Naive thymus-derived CD4-positive, alpha-beta T cell (primary cell): Measurements from ENCODE around the gene PRKN. TPM values are rescaled to one million over a fixed set of nuclear protein-coding genes. Genes with fewer than 3 reads are reported as not detected.

Source experiments
- ATAC-seq: fragments of 150-1000 bp; cut with Tn5 transposase; 2 replicates; pipeline ENCODE4 v1.10.0; 2021; ENCODE audit warnings: mild to moderate bottlenecking, moderate library complexity
- CTCF ChIA-PET: fragments of 350-600 bp; sonication (Branson Sonifier 250); formaldehyde crosslinking; loops from one replicate; lab custom pipeline; 2021; ENCODE audit warnings: antibody characterized with exemption; lab: Charles Lee
- POLR2A ChIA-PET: fragments of 350-600 bp; sonication (Branson Sonifier 250); formaldehyde crosslinking; loops from one replicate; lab custom pipeline; 2021; ENCODE audit warnings: antibody characterized with exemption, inconsistent platforms; lab: Charles Lee
- DNase-seq, 9 donors: peaks; one replicate each; pipeline versions ENCODE4 v3.0.0 to v3.0.0-alpha.2; 2020 to 2022; ENCODE audit warnings: mixed read lengths in 1 of 9
- H3K27ac ChIP-seq: one replicate; pipeline ENCODE4 v1.7.0; 2013; ENCODE audit warnings: mild to moderate bottlenecking, low read depth, low read length, moderate library complexity
- H3K27me3 ChIP-seq, 2 donors: one replicate each; pipeline ENCODE4 v1.7.0; 2013; ENCODE audit warnings: low read length in 2 of 2, mild to moderate bottlenecking in 2 of 2, moderate library complexity in 2 of 2; ENCODE audit not compliant: control insufficient read depth in 2 of 2, insufficient read depth in 2 of 2
- H3K36me3 ChIP-seq, 3 experiments: 1 replicate in 2 of 3; 2 replicates in 1 of 3; pipeline ENCODE4 v1.7.0; 2013; ENCODE audit warnings: low read length in 3 of 3, mild to moderate bottlenecking in 3 of 3, moderate library complexity in 1 of 3; ENCODE audit not compliant: insufficient read depth in 3 of 3, control insufficient read depth in 2 of 3
- H3K4me1 ChIP-seq, 2 donors: one replicate each; pipeline ENCODE4 v1.7.0; 2013; ENCODE audit warnings: low read length in 2 of 2, mild to moderate bottlenecking in 2 of 2, moderate library complexity in 1 of 2; ENCODE audit not compliant: control insufficient read depth in 2 of 2, insufficient read depth in 2 of 2
- H3K4me3 ChIP-seq: 2 replicates; pipeline ENCODE4 v1.7.0; 2013; ENCODE audit warnings: mild to moderate bottlenecking, low read length
- H3K9me3 ChIP-seq, 3 experiments: 1 replicate in 2 of 3; 2 replicates in 1 of 3; pipeline ENCODE4 v1.7.0; 2013; ENCODE audit warnings: low read length in 3 of 3; ENCODE audit not compliant: control insufficient read depth in 2 of 3
- H3K27ac Mint-ChIP-seq, 9 donors: one replicate each; pipeline ENCODE4 v1.8.0; 2020 to 2022; ENCODE audit warnings: mixed read lengths in 9 of 9, mild to moderate bottlenecking in 8 of 9, moderate library complexity in 5 of 9, inconsistent platforms in 2 of 9
- H3K27me3 Mint-ChIP-seq, 5 donors: one replicate each; pipeline ENCODE4 v1.8.0; 2021 to 2022; ENCODE audit warnings: mixed read lengths in 5 of 5, mild to moderate bottlenecking in 1 of 5
- H3K36me3 Mint-ChIP-seq, 5 donors: one replicate each; pipeline ENCODE4 v1.8.0; 2020 to 2022; ENCODE audit warnings: mixed read lengths in 5 of 5, mild to moderate bottlenecking in 3 of 5, inconsistent platforms in 1 of 5
- H3K4me1 Mint-ChIP-seq, 7 donors: one replicate each; pipeline ENCODE4 v1.8.0; 2020 to 2022; ENCODE audit warnings: mixed read lengths in 7 of 7, mild to moderate bottlenecking in 3 of 7, inconsistent platforms in 1 of 7
- H3K4me3 Mint-ChIP-seq, 10 donors: one replicate each; pipeline ENCODE4 v1.8.0; 2020 to 2022; ENCODE audit warnings: mild to moderate bottlenecking in 10 of 10, mixed read lengths in 10 of 10, moderate library complexity in 6 of 10, inconsistent platforms in 2 of 10
- H3K9me3 Mint-ChIP-seq, 11 donors: one replicate each; pipeline ENCODE4 v1.8.0; 2020 to 2022; ENCODE audit warnings: mixed read lengths in 11 of 11, mild to moderate bottlenecking in 4 of 11, inconsistent platforms in 1 of 11, moderate library complexity in 1 of 11
- intact Hi-C, 2 donors: fragments of 100-400 bp; cut with micrococcal nuclease; formaldehyde crosslinking; loops; one replicate each; pipeline ENCODE4 v1.15.1; 2023
- polyA plus RNA-seq, 2 donors: library from polyadenylated mRNA; unstranded; fragments of 300-500 nt; fragmentation: Illumina TruSeq; gene quantifications; one replicate each; pipeline ENCODE4 v1.2.3, GENCODE V29; 2021
- total RNA-seq, 6 experiments: library from RNA in 5 of 6; stranded (reverse) in 5 of 6; gene quantifications; 1 replicate in 5 of 6; 2 replicates in 1 of 6; pipeline ENCODE4 v1.2.3 and lab custom pipeline; 2021 to 2026

Gene PRKN
- total and polyA plus RNA-seq, 7 experiments from 2014 or later, result 0.44 to 10.3 (median 8.1) TPM

DNA sequence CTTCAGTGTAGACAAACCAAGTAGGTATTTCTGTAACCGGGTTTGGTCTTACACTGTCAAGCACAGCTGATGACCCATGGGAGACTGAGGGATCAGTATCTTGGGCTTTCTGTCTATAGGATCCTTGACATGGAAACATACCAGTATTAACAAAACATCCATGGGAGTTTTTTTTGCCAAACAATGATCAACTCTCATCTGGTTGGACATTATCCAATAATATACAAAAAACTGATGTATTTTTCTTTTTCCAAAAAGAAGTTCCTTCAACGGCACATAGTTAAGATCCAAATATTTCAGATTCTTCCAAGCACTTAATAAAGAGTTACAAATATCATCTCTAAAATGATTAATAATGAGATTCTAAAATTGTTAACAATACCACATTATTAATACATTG is 459.9 kb downstream of the PRKN start:
- no peak overlapping the region for H3K4me3 Mint-ChIP-seq
- H3K27ac ChIP-seq, result no peak overlapping the region
- ATAC-seq (no peak), DNase-seq (no peak)
- ChIA-PET POLR2A (no interaction called here), CTCF (no interaction called here)
- H3K36me3 Mint-ChIP-seq, result peaks cover 0 to 21% (median 15%) of the 10 kb centered on the region in 5 donors
- H3K36me3 ChIP-seq, result no peaks in the 10 kb centered on the region
- H3K27ac Mint-ChIP-seq, result no peak overlapping the region
- peaks cover 0 to 11% (median 1%) of the 10 kb centered on the region in 11 donors for H3K9me3 Mint-ChIP-seq
- no peaks in the 10 kb centered on the region for H3K27me3 ChIP-seq
- intact Hi-C loops, result no loop called here
- H3K4me1 ChIP-seq, result no peaks in the 10 kb centered on the region
- no peaks in the 10 kb centered on the region for H3K4me1 Mint-ChIP-seq
- no peaks in the 10 kb centered on the region for H3K27me3 Mint-ChIP-seq
- H3K9me3 ChIP-seq, result no peaks in the 10 kb centered on the region
- no peak overlapping the region for H3K4me3 ChIP-seq

DNA sequence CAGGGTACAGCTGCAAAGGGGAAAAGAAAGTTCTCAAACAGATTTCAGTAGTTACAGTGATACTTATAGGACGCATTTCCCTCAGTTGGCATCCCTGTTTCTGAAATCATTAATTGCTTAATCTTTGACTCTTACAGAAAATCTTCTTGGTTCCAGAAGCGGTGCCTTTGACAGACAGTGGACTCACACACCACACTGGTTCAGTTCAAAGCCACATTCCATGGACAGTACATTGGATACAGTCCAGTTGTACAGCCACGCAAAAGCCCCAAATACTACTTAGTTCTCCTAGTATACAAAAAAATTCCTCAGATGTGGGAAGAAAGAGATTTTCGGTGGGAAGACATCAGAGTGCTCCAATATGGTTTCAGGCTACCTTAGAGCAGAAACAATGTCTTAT is 460.4 kb downstream of the PRKN start:
- H3K9me3 Mint-ChIP-seq, result peaks cover 0 to 11% (median 1%) of the 10 kb centered on the region in 11 donors
- H3K4me3 ChIP-seq, result no peak overlapping the region
- no peak overlapping the region for H3K27ac ChIP-seq
- POLR2A ChIA-PET, result no interaction called here
- intact Hi-C loops, result no loop called here
- no peak overlapping the region for H3K27ac Mint-ChIP-seq
- H3K4me1 Mint-ChIP-seq, result no peaks in the 10 kb centered on the region
- CTCF ChIA-PET, result no interaction called here
- H3K27me3 Mint-ChIP-seq, result no peaks in the 10 kb centered on the region
- no peaks in the 10 kb centered on the region for H3K36me3 ChIP-seq
- peaks cover 0 to 27% (median 20%) of the 10 kb centered on the region in 5 donors for H3K36me3 Mint-ChIP-seq
- H3K4me1 ChIP-seq, result no peaks in the 10 kb centered on the region
- ATAC-seq, result no peak
- H3K9me3 ChIP-seq, result no peaks in the 10 kb centered on the region
- H3K4me3 Mint-ChIP-seq, result no peak overlapping the region
- no peak for DNase-seq
- no peaks in the 10 kb centered on the region for H3K27me3 ChIP-seq

DNA sequence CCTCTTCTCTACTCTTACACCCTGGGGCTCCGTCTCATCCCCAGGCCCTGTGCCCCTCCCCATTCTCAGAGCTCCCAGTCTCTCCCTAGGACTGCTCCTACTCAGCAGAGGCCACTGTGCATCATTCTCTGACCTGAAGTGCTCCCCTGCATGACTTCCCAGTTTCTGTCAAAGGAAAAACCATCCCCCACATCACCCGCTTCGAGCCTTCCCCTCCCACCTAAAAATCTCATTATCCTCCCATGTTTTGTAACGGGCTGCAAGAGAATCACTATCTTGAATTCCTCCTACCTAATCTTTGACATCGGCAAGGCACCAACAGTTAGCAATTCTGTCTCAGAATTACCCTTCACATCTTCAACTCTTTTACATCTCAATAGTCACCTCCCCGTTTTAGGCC is 463.0 kb downstream of the PRKN start:
- H3K9me3 Mint-ChIP-seq, result peaks cover 0 to 11% (median 1%) of the 10 kb centered on the region in 11 donors
- no peaks in the 10 kb centered on the region for H3K9me3 ChIP-seq
- no peak for DNase-seq
- H3K4me1 ChIP-seq, result no peaks in the 10 kb centered on the region
- ChIA-PET CTCF (no interaction called here), POLR2A (no interaction called here)
- H3K27me3 ChIP-seq, result no peaks in the 10 kb centered on the region
- no peaks in the 10 kb centered on the region for H3K36me3 ChIP-seq
- H3K4me1 Mint-ChIP-seq, result no peaks in the 10 kb centered on the region
- H3K27ac ChIP-seq, result no peak overlapping the region
- H3K27me3 Mint-ChIP-seq, result no peaks in the 10 kb centered on the region
- H3K4me3 ChIP-seq, result no peak overlapping the region
- ATAC-seq, result no peak
- peaks cover 0 to 48% (median 44%) of the 10 kb centered on the region in 5 donors for H3K36me3 Mint-ChIP-seq
- no peak overlapping the region for H3K4me3 Mint-ChIP-seq
- intact Hi-C loops, result no loop called here
- no peak overlapping the region for H3K27ac Mint-ChIP-seq

- Mint-ChIP-seq H3K4me1 (no peaks in the 10 kb centered on the region), H3K27ac (no peak overlapping the region), H3K4me3 (no peak overlapping the region), H3K36me3 (peaks cover 0 to 54% (median 47%) of the 10 kb centered on the region in 5 donors), H3K9me3 (peaks cover 0 to 9% (median 3%) of the 10 kb centered on the region in 11 donors), H3K27me3 (no peaks in the 10 kb centered on the region)
- ChIA-PET CTCF (no interaction called here), POLR2A (no interaction called here)
- Histone ChIP-seq H3K36me3 (no peaks in the 10 kb centered on the region), H3K27ac (no peak overlapping the region), H3K27me3 (no peaks in the 10 kb centered on the region), H3K4me1 (no peaks in the 10 kb centered on the region), H3K9me3 (no peaks in the 10 kb centered on the region), H3K4me3 (no peak overlapping the region)
- DNase-seq (no peak), ATAC-seq (no peak)
- intact Hi-C loops, result no loop called here
Observed at GRCh38 chr6:162262466-162263196, 464.9 kb downstream of the PRKN start.

- no peak for ATAC-seq
- ChIA-PET POLR2A (no interaction called here), CTCF (no interaction called here)
- no peak for DNase-seq
- Histone ChIP-seq H3K4me3 (no peak overlapping the region), H3K9me3 (no peaks in the 10 kb centered on the region), H3K27ac (no peak overlapping the region), H3K4me1 (no peaks in the 10 kb centered on the region), H3K27me3 (no peaks in the 10 kb centered on the region), H3K36me3 (no peaks in the 10 kb centered on the region)
- no peaks in the 10 kb centered on the region for H3K4me1 Mint-ChIP-seq
- H3K27ac Mint-ChIP-seq, result no peak overlapping the region
- peaks cover 0 to 54% (median 51%) of the 10 kb centered on the region in 5 donors for H3K36me3 Mint-ChIP-seq
- H3K4me3 Mint-ChIP-seq, result no peak overlapping the region
- no peaks in the 10 kb centered on the region for H3K27me3 Mint-ChIP-seq
- H3K9me3 Mint-ChIP-seq, result peaks cover 0 to 9% (median 3%) of the 10 kb centered on the region in 11 donors
- intact Hi-C loops, result no loop called here
Observed at GRCh38 chr6:162261598-162261997, 466.0 kb downstream of the PRKN start.

GRCh38 chr6:162260027-162260426 is 467.5 kb downstream of the PRKN start:
- no peaks in the 10 kb centered on the region for H3K9me3 ChIP-seq
- H3K36me3 Mint-ChIP-seq, result peaks cover 0 to 56% (median 51%) of the 10 kb centered on the region in 5 donors
- CTCF ChIA-PET, result no interaction called here

GRCh38 chr6:162258647-162259046 is 468.9 kb downstream of the PRKN start:
- Mint-ChIP-seq H3K36me3 (peaks cover 0 to 51% (median 44%) of the 10 kb centered on the region in 5 donors), H3K9me3 (peaks cover 0 to 4% (median 0%) of the 10 kb centered on the region in 11 donors), H3K4me1 (no peaks in the 10 kb centered on the region), H3K27ac (no peak overlapping the region), H3K4me3 (no peak overlapping the region), H3K27me3 (no peaks in the 10 kb centered on the region)
- no peak overlapping the region for H3K27ac ChIP-seq
- H3K36me3 ChIP-seq, result no peaks in the 10 kb centered on the region
- POLR2A ChIA-PET, result no interaction called here
- ATAC-seq (no peak), DNase-seq (no peak)
- no peaks in the 10 kb centered on the region for H3K27me3 ChIP-seq
- no peak overlapping the region for H3K4me3 ChIP-seq
- no peaks in the 10 kb centered on the region for H3K9me3 ChIP-seq
- H3K4me1 ChIP-seq, result no peaks in the 10 kb centered on the region
- CTCF ChIA-PET, result no interaction called here
- intact Hi-C loops, result no loop called here

More at GRCh38 chr6:162260027-162260426, 467.5 kb downstream of the PRKN start:
- Mint-ChIP-seq H3K4me3 (no peak overlapping the region), H3K4me1 (no peaks in the 10 kb centered on the region), H3K9me3 (peaks cover 0 to 9% (median 3%) of the 10 kb centered on the region in 11 donors), H3K27me3 (no peaks in the 10 kb centered on the region), H3K27ac (no peak overlapping the region)
- POLR2A ChIA-PET, result no interaction called here
- intact Hi-C loops, result no loop called here
- Histone ChIP-seq H3K4me3 (no peak overlapping the region), H3K27me3 (no peaks in the 10 kb centered on the region), H3K27ac (no peak overlapping the region), H3K4me1 (no peaks in the 10 kb centered on the region), H3K36me3 (no peaks in the 10 kb centered on the region)
- no peak for DNase-seq
- ATAC-seq, result no peak
